ENCODE data around the gene VAPB. TPM values are rescaled to one million over a fixed set of nuclear protein-coding genes. Genes with fewer than 3 reads are reported as not detected.

The VAPB gene
- total RNA-seq, 1 experiment from 2014 or later: 51.1 TPM

DNA sequence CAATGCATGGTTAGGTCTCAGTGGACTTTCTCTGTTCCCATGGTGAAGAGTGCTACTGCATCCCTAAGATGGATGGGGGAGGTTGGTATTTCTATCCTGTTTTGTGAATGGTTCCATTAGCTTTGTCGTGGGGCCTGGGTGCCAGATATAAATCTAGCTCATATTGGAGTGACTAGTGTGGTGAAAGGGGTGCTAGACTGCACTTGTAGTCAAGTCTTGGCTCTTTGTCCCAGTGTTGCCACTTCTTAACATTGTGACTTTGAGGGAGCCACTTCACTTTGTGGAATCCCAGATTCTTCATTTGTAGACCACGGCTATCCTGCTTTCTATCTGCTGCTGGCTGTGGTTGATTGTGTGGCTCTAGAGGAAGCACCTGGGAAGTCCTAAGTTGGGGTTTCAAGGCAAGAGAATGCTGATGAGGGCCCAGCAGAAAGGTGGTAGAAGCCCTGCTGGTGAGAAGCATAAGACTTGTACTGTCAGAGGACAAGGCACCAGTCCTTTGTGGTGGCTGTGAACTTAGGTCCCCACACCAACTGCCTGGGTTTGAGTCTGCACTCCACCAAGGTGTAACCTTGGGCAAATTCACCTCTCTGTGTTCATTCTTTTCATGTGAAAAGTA, 44.1 kb downstream of the VAPB start:
- DNase-seq (ENCODE audit: low read depth, low spot score): no peak
- no peak overlapping the region for H2AFZ ChIP-seq (ENCODE audit: low read depth, low read length, poor library complexity, severe bottlenecking)
- ATAC-seq: no peak
- H3K9me2 ChIP-seq (ENCODE audit: insufficient read depth): no peaks in the 10 kb centered on the region
- H3K27ac ChIP-seq (ENCODE audit: low read depth, low read length): no peak overlapping the region
- ChIA-PET CTCF (interaction anchor here (0.6 kb wide), 1 partner anchor 15 kb away, joined by 6 read pairs; no protein-coding TSS in a partner anchor), RAD21 (ENCODE audit: low non-redundant PET in 1 of 2, low total read pairs in 2 of 2, uncharacterized antibody in 2 of 2, unreplicated experiment in 2 of 2) (no interaction called here), POLR2A (interaction anchor here (1.0 kb wide), 1 partner anchor 9 kb away, joined by 3 read pairs; no protein-coding TSS in a partner anchor)
- no TSS peak for BruUV-seq (replicated peaks)
- H3K9me3 ChIP-seq (ENCODE audit: control insufficient read depth in 1 of 2, insufficient read depth in 1 of 2, low read depth in 1 of 2, low read length in 2 of 2): no peaks in the 10 kb centered on the region
- intact Hi-C loops (cut with micrococcal nuclease): no loop called here
- peaks cover 99% of the 10 kb centered on the region for H3K79me2 ChIP-seq (ENCODE audit: insufficient read depth, low read length)
- no peaks in the 10 kb centered on the region for H3K4me1 ChIP-seq (ENCODE audit: control insufficient read depth in 1 of 2, insufficient read depth in 2 of 2, low read length in 2 of 2)
- H3K27me3 ChIP-seq (ENCODE audit: insufficient read depth, low read length): no peaks in the 10 kb centered on the region
- H4K20me1 ChIP-seq (ENCODE audit: insufficient read depth): no peaks in the 10 kb centered on the region; the same call in 1 of the 2 replicates
- H3K4me3 ChIP-seq (replicated peaks in 1 of 2; ENCODE audit: low read depth in 1 of 2, low read length in 2 of 2): no peak overlapping the region
- H3K36me3 ChIP-seq (ENCODE audit: control insufficient read depth in 1 of 2, insufficient read depth in 2 of 2, low read length in 2 of 2): peaks cover 0 to 4% of the 10 kb centered on the region in 2 experiments; a peak in 1 of 4 replicates
- H3K4me2 ChIP-seq (ENCODE audit: low read length): no peak overlapping the region
- no peak overlapping the region for H3K9ac ChIP-seq (ENCODE audit: low read length)
- TF ChIP-seq, protein P1, sequence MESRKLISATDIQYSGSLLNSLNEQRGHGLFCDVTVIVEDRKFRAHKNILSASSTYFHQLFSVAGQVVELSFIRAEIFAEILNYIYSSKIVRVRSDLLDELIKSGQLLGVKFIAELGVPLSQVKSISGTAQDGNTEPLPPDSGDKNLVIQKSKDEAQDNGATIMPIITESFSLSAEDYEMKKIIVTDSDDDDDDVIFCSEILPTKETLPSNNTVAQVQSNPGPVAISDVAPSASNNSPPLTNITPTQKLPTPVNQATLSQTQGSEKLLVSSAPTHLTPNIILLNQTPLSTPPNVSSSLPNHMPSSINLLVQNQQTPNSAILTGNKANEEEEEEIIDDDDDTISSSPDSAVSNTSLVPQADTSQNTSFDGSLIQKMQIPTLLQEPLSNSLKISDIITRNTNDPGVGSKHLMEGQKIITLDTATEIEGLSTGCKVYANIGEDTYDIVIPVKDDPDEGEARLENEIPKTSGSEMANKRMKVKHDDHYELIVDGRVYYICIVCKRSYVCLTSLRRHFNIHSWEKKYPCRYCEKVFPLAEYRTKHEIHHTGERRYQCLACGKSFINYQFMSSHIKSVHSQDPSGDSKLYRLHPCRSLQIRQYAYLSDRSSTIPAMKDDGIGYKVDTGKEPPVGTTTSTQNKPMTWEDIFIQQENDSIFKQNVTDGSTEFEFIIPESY (IDR thresholded peaks at IDR 0.05; ENCODE audit: extremely low read depth, insufficient replicate concordance, low read length): no peak
- TF ChIP-seq ZNF274 (IDR thresholded peaks at IDR 0.05; ENCODE audit: low read depth, low read length): no peak
- TF ChIP-seq MAX (IDR thresholded peaks at IDR 0.05): no peak
- no peak for TF ChIP-seq JUND (IDR thresholded peaks at IDR 0.05)
- TF ChIP-seq SRF (IDR thresholded peaks at IDR 0.05; ENCODE audit: low read depth): no peak
- no peak for TF ChIP-seq REST (IDR thresholded peaks at IDR 0.05; ENCODE audit: low read depth)
- TF ChIP-seq ELF1 (IDR thresholded peaks at IDR 0.05; ENCODE audit: borderline replicate concordance, low read depth): no peak
- no peak for TF ChIP-seq TCF7L2 (IDR thresholded peaks at IDR 0.05; ENCODE audit: borderline replicate concordance, extremely low read depth, insufficient read depth, insufficient read length)
- TF ChIP-seq RAD21 (IDR thresholded peaks at IDR 0.05; ENCODE audit: low read depth): no peak
- TF ChIP-seq EGR1 (IDR thresholded peaks at IDR 0.05; ENCODE audit: low read depth): no peak
- no peak for TF ChIP-seq ZFX (IDR thresholded peaks at IDR 0.05)
- no peak for TF ChIP-seq CBX3 (IDR thresholded peaks at IDR 0.05; ENCODE audit: low read depth)
- TF ChIP-seq CEBPB (IDR thresholded peaks at IDR 0.05; ENCODE audit: low read depth): no peak
